HCT116 (cell line): ENCODE results near the gene DMD. TPM values are rescaled to one million over a fixed set of nuclear protein-coding genes. Genes with fewer than 3 reads are reported as not detected.

Experiments
- ATAC-seq: fragments of 200-7000 bp; cut with Tn5 transposase; 2 replicates; pipeline ENCODE4 v1.9.1; 2020; ENCODE audit warnings: mild to moderate bottlenecking, moderate library complexity
- BruUV-seq: library from RNA; stranded (reverse); fragments of 400-500 nt; replicated peaks from 2 replicates; lab custom pipeline; 2021; lab: Mats Ljungman, UMichigan
- CTCF ChIA-PET: fragments of 300-600 bp; sonication (Branson Sonifier 250); formaldehyde crosslinking; loops from one replicate; lab custom pipeline; 2021; ENCODE audit warnings: antibody characterized with exemption; lab: Charles Lee
- POLR2A ChIA-PET: fragments of 300-600, 350-600 bp; sonication (Branson Sonifier 250); formaldehyde crosslinking; loops from one replicate; lab custom pipeline; 2021; ENCODE audit warnings: antibody characterized with exemption; lab: Charles Lee
- RAD21 ChIA-PET, 2 experiments: fragments of 300-600 bp; sonication (Branson Sonifier 250); formaldehyde crosslinking; loops; one replicate each; lab custom pipeline; 2023; ENCODE audit warnings: low total read pairs in 2 of 2; ENCODE audit not compliant: uncharacterized antibody in 2 of 2, unreplicated experiment in 2 of 2, low non-redundant PET in 1 of 2; lab: Charles Lee
- DNase-seq: peaks from one replicate; pipeline ENCODE4 v3.0.0-alpha.2; 2010; ENCODE audit warnings: low read depth, low spot score
- H2AFZ ChIP-seq: fragments of 200-600 bp; shearing (Covaris generic), sonication (generic); 2 replicates; pipeline ENCODE4 v1.6.1; 2017; ENCODE audit warnings: low read depth, mixed run types, mixed read lengths, antibody characterized with exemption, low read length; ENCODE audit not compliant: poor library complexity, severe bottlenecking
- H3K27ac ChIP-seq: 2 replicates; pipeline ENCODE4 v1.5.1; 2012; ENCODE audit warnings: low read depth, low read length
- H3K27me3 ChIP-seq: fragments of 200-600 bp; sonication (generic); 2 replicates; pipeline ENCODE4 v1.6.1; 2016; ENCODE audit warnings: mixed run types, low read length, mixed read lengths; ENCODE audit not compliant: insufficient read depth
- H3K36me3 ChIP-seq, 2 experiments: fragments of 200-500 bp in 1 of 2; fragments of 200-600 bp in 1 of 2; sonication (Bioruptor generic) in 1 of 2; sonication (generic) in 1 of 2; 2 replicates each; pipeline versions ENCODE4 v1.5.1 to v1.6.1; 2014 to 2016; ENCODE audit warnings: low read length in 2 of 2, inconsistent platforms in 1 of 2, mixed read lengths in 1 of 2, mixed run types in 1 of 2; ENCODE audit not compliant: insufficient read depth in 2 of 2, control insufficient read depth in 1 of 2
- H3K4me1 ChIP-seq, 2 experiments: fragments of 200-600 bp in 1 of 2; sonication (generic) in 1 of 2; 2 replicates each; pipeline versions ENCODE4 v1.5.1 to v1.6.1; 2012 to 2017; ENCODE audit warnings: low read length in 2 of 2, inconsistent platforms in 1 of 2, mild to moderate bottlenecking in 1 of 2, mixed read lengths in 1 of 2, mixed run types in 1 of 2, moderate library complexity in 1 of 2; ENCODE audit not compliant: insufficient read depth in 2 of 2, control insufficient read depth in 1 of 2
- H3K4me2 ChIP-seq: fragments of 200-600 bp; sonication (generic); 2 replicates; pipeline ENCODE4 v1.6.1; 2017; ENCODE audit warnings: mixed run types, low read length, mixed read lengths
- H3K4me3 ChIP-seq, 2 experiments: fragments of 200-600 bp in 1 of 2; sonication (generic) in 1 of 2; replicated peaks in 1 of 2; 2 replicates each; pipeline ENCODE4 v1.5.1; 2011 to 2016; ENCODE audit warnings: low read length in 2 of 2, control low read depth in 1 of 2, low read depth in 1 of 2, mild to moderate bottlenecking in 1 of 2, mixed read lengths in 1 of 2, mixed run types in 1 of 2
- H3K79me2 ChIP-seq: fragments of 200-600 bp; sonication (generic); 2 replicates; pipeline ENCODE4 v1.6.1; 2017; ENCODE audit warnings: mild to moderate bottlenecking, mixed run types, low read length, moderate library complexity, mixed read lengths; ENCODE audit not compliant: insufficient read depth
- H3K9ac ChIP-seq: fragments of 200-600 bp; sonication (generic); 2 replicates; pipeline ENCODE4 v1.6.1; 2016; ENCODE audit warnings: low read length, mixed read lengths
- H3K9me2 ChIP-seq: fragments of 200-600 bp; sonication (generic), shearing (Covaris generic); 2 replicates; pipeline ENCODE4 v1.6.1; 2017; ENCODE audit warnings: mixed run types, mild to moderate bottlenecking, moderate library complexity; ENCODE audit not compliant: insufficient read depth
- H3K9me3 ChIP-seq, 2 experiments: fragments of 200-500 bp in 1 of 2; fragments of 200-600 bp in 1 of 2; sonication (Bioruptor generic) in 1 of 2; sonication (generic) in 1 of 2; 2 replicates each; pipeline ENCODE4 v1.6.1; 2014 to 2017; ENCODE audit warnings: low read length in 2 of 2, mixed read lengths in 2 of 2, inconsistent platforms in 1 of 2, low read depth in 1 of 2, mild to moderate bottlenecking in 1 of 2, mixed run types in 1 of 2, moderate library complexity in 1 of 2; ENCODE audit not compliant: control insufficient read depth in 1 of 2, insufficient read depth in 1 of 2
- H4K20me1 ChIP-seq: fragments of 200-600 bp; sonication (generic), shearing (Covaris generic); 2 replicates; pipeline ENCODE4 v1.6.1; 2017; ENCODE audit warnings: mixed run types, mild to moderate bottlenecking, moderate library complexity; ENCODE audit not compliant: insufficient read depth
- CEBPB ChIP-seq: IDR thresholded peaks from 2 replicates; pipeline ENCODE4 v1.6.1; 2012; ENCODE audit warnings: low read depth
- JUND ChIP-seq: IDR thresholded peaks from 2 replicates; pipeline ENCODE4 v1.6.1; 2012
- POLR2A ChIP-seq: IDR thresholded peaks from 2 replicates; pipeline ENCODE4 v1.7.0; 2011; ENCODE audit warnings: borderline replicate concordance; ENCODE audit not compliant: insufficient read depth, insufficient read length; ENCODE audit errors: extremely low read depth
- SIN3A ChIP-seq: IDR thresholded peaks from 2 replicates; pipeline ENCODE4 v1.6.1; 2012; ENCODE audit warnings: low read depth
- SP1 ChIP-seq: IDR thresholded peaks from 2 replicates; pipeline ENCODE4 v1.6.1; 2012; ENCODE audit warnings: low read depth
- SRF ChIP-seq: IDR thresholded peaks from 2 replicates; pipeline ENCODE4 v1.6.1; 2012; ENCODE audit warnings: low read depth
- TCF7L2 ChIP-seq: IDR thresholded peaks from 2 replicates; pipeline ENCODE4 v1.7.0; 2011; ENCODE audit warnings: borderline replicate concordance, inconsistent platforms; ENCODE audit not compliant: insufficient read depth, insufficient read length; ENCODE audit errors: extremely low read depth
- ZFX ChIP-seq: fragments of 450-650 bp; IDR thresholded peaks from 2 replicates; pipeline ENCODE4 v1.6.1; 2017
- intact Hi-C: fragments of 100-400 bp; cut with micrococcal nuclease; formaldehyde crosslinking; loops from 2 replicates; pipeline ENCODE4 v1.10.0; 2022
- total RNA-seq: library from RNA; stranded (reverse); gene quantifications from one replicate; pipeline ENCODE4 v1.2.1, GENCODE V29; 2021; ENCODE audit not compliant: unreplicated experiment
- TF ChIP-seq, protein P1 (sequence below), 3 experiments: fragments of 200-600 bp in 1 of 3; sonication (generic) in 1 of 3; IDR thresholded peaks in 2 of 3; conservative IDR thresholded peaks in 1 of 3; 2 replicates each; pipeline ENCODE4 v1.5.1; 2012 to 2017; ENCODE audit warnings: low read depth in 2 of 3, low read length in 2 of 3, antibody characterized with exemption in 1 of 3, borderline replicate concordance in 1 of 3, control low read depth in 1 of 3, mild to moderate bottlenecking in 1 of 3, mixed read lengths in 1 of 3, mixed run types in 1 of 3, moderate library complexity in 1 of 3; ENCODE audit not compliant: insufficient read depth in 1 of 3
- TF ChIP-seq, protein P2 (sequence below): IDR thresholded peaks from 2 replicates; pipeline ENCODE4 v1.6.1; 2012; ENCODE audit warnings: low read depth

The DMD gene
- total RNA-seq, 1 experiment from 2014 or later, result 0.05 TPM

DNA sequence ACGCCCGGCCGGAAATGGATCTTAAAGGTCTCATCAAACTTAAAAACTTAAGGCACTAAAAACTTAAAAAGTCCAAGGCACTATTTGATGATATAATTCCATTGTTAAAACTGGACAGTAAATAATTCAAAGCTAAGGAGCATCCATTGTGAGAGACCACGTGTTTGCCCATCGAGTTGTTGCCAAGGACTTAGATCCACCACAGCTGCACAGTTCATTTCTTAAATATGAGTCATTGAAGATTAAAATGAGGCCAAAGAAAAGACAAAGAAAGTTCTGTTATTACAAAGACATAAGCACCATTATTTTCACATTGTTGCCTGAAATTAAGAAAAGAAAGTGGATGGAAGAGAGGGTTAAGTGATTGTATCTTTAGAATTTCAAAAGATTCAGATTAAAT lies 1728.0 kb downstream of the DMD start:
- no peaks in the 10 kb centered on the region for H3K79me2 ChIP-seq
- ChIA-PET POLR2A (no interaction called here), RAD21 (no interaction called here), CTCF (no interaction called here)
- H3K36me3 ChIP-seq, result no peaks in the 10 kb centered on the region
- ATAC-seq, result no peak
- no peaks in the 10 kb centered on the region for H3K9me2 ChIP-seq
- H4K20me1 ChIP-seq, result no peaks in the 10 kb centered on the region
- no peaks in the 10 kb centered on the region for H3K9me3 ChIP-seq
- intact Hi-C loops, result no loop called here
- no peaks in the 10 kb centered on the region for H3K4me1 ChIP-seq
- TF ChIP-seq POLR2A (no peak), TCF7L2 (no peak), SP1 (no peak), SIN3A (no peak), JUND (no peak)
- TF ChIP-seq, protein P1, sequence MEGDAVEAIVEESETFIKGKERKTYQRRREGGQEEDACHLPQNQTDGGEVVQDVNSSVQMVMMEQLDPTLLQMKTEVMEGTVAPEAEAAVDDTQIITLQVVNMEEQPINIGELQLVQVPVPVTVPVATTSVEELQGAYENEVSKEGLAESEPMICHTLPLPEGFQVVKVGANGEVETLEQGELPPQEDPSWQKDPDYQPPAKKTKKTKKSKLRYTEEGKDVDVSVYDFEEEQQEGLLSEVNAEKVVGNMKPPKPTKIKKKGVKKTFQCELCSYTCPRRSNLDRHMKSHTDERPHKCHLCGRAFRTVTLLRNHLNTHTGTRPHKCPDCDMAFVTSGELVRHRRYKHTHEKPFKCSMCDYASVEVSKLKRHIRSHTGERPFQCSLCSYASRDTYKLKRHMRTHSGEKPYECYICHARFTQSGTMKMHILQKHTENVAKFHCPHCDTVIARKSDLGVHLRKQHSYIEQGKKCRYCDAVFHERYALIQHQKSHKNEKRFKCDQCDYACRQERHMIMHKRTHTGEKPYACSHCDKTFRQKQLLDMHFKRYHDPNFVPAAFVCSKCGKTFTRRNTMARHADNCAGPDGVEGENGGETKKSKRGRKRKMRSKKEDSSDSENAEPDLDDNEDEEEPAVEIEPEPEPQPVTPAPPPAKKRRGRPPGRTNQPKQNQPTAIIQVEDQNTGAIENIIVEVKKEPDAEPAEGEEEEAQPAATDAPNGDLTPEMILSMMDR (IDR thresholded peaks at IDR 0.05 in 2 of 3, conservative IDR thresholded peaks at IDR 0.05 in 1 of 3; ENCODE audit: borderline replicate concordance in 1 of 3, insufficient read depth in 1 of 3, low read depth in 2 of 3, low read length in 2 of 3), result no peak
- H3K4me3 ChIP-seq, result no peak overlapping the region
- DNase-seq, result no peak
- H3K27ac ChIP-seq, result no peak overlapping the region
- no peaks in the 10 kb centered on the region for H3K27me3 ChIP-seq
- no TSS peak for BruUV-seq
- no peak overlapping the region for H2AFZ ChIP-seq
- no peak overlapping the region for H3K9ac ChIP-seq
- H3K4me2 ChIP-seq, result no peak overlapping the region

DNA sequence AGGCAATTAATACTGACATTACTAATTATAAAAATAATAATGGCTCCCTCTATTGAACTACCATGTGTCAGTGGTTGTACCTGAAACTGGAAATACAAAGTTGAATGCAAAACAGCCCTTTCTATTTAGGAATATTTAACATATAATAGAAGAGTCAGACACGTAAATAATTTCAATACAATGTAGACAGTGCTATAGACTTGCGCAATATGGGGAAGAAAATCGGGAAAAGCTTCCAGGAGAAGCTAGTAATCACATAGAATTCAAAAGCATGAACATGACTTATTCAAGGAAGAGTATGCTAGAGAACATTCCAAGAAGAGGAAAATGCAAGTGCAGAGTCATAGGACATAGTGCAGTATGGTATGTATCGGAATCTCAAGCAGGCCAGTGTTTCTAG lies 1730.7 kb downstream of the DMD start:
- ChIA-PET RAD21 (no interaction called here), CTCF (no interaction called here), POLR2A (no interaction called here)
- H3K4me3 ChIP-seq, result no peak overlapping the region
- H3K27me3 ChIP-seq, result no peaks in the 10 kb centered on the region
- no TSS peak for BruUV-seq
- intact Hi-C loops, result no loop called here
- H2AFZ ChIP-seq, result no peak overlapping the region
- no peaks in the 10 kb centered on the region for H3K9me2 ChIP-seq
- H3K4me2 ChIP-seq, result no peak overlapping the region
- TF ChIP-seq, protein P2, sequence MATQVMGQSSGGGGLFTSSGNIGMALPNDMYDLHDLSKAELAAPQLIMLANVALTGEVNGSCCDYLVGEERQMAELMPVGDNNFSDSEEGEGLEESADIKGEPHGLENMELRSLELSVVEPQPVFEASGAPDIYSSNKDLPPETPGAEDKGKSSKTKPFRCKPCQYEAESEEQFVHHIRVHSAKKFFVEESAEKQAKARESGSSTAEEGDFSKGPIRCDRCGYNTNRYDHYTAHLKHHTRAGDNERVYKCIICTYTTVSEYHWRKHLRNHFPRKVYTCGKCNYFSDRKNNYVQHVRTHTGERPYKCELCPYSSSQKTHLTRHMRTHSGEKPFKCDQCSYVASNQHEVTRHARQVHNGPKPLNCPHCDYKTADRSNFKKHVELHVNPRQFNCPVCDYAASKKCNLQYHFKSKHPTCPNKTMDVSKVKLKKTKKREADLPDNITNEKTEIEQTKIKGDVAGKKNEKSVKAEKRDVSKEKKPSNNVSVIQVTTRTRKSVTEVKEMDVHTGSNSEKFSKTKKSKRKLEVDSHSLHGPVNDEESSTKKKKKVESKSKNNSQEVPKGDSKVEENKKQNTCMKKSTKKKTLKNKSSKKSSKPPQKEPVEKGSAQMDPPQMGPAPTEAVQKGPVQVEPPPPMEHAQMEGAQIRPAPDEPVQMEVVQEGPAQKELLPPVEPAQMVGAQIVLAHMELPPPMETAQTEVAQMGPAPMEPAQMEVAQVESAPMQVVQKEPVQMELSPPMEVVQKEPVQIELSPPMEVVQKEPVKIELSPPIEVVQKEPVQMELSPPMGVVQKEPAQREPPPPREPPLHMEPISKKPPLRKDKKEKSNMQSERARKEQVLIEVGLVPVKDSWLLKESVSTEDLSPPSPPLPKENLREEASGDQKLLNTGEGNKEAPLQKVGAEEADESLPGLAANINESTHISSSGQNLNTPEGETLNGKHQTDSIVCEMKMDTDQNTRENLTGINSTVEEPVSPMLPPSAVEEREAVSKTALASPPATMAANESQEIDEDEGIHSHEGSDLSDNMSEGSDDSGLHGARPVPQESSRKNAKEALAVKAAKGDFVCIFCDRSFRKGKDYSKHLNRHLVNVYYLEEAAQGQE, result no peak
- TF ChIP-seq POLR2A, result no peak
- TF ChIP-seq ZFX, result no peak
- no peak for TF ChIP-seq CEBPB
- TF ChIP-seq SIN3A, result no peak
- TF ChIP-seq SRF, result no peak
- TF ChIP-seq, protein P1 (IDR thresholded peaks at IDR 0.05 in 2 of 3, conservative IDR thresholded peaks at IDR 0.05 in 1 of 3; ENCODE audit: borderline replicate concordance in 1 of 3, insufficient read depth in 1 of 3, low read depth in 2 of 3, low read length in 2 of 3), result no peak
- no peaks in the 10 kb centered on the region for H3K36me3 ChIP-seq
- no peaks in the 10 kb centered on the region for H4K20me1 ChIP-seq
- H3K27ac ChIP-seq, result no peak overlapping the region
- ATAC-seq (no peak), DNase-seq (no peak)
- no peak overlapping the region for H3K9ac ChIP-seq
- H3K9me3 ChIP-seq, result no peaks in the 10 kb centered on the region
- H3K79me2 ChIP-seq, result no peaks in the 10 kb centered on the region
- H3K4me1 ChIP-seq, result no peaks in the 10 kb centered on the region
